ENCODE data around the gene ACAP1. TPM values are rescaled to one million over a fixed set of nuclear protein-coding genes. Genes with fewer than 3 reads are reported as not detected.
A peak's percentile ranks its signal among the peaks of the same experiment; 100 is the strongest.

ACAP1 gene
- total RNA-seq, 1 experiment from 2014 or later, result 1.6 TPM

DNA sequence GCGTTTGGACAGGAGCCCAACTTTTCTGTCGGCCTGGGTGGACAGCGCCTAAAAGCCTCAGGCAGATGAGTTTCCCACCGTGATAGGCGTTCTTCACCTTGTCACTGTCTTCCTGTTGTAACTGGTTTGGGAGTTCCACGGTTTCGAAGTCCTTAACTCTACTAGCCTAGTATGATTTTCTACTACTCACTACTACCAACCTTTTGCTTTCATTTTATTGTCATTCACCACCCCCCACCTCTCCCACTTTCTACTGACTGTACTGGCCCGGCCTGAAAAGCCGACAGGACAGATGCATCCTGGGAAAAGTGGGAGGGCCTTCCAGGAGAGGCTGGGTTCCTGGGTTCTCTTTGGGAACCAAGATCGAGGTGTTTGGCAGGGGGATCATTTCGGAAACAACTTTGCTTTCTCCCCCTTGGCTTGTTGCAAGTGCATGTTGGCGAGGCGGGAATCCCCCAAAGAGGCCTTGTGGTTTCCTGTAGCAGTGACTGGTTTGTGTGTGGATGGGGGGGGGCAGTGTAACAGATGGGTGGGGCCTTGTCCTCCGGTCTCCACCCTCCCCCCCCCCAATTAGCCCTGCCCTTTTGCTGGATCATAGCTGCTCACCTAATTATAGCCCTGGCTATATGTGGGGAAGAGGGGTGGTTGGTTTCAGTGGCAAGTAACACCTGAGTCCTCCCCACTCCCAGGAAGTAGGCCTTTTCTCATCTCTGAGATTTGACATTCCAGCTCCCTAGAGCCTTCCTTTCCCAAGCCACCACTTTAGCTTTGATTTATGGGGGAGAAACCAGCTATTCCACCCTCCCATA lies 27.5 kb upstream of the ACAP1 start:
- Mint-ChIP-seq H3K27me3 (ENCODE audit: insufficient read depth, unreplicated experiment) (no peaks in the 10 kb centered on the region), H3K27ac (ENCODE audit: unreplicated experiment) (peak overlapping the region; percentile 93), H3K4me3 (ENCODE audit: unreplicated experiment) (peak overlapping the region; percentile 93), H3K9me3 (ENCODE audit: unreplicated experiment) (no peaks in the 10 kb centered on the region), H3K4me1 (ENCODE audit: low read depth, unreplicated experiment) (peaks cover 10% of the 10 kb centered on the region), H3K36me3 (ENCODE audit: insufficient read depth, unreplicated experiment) (peaks cover 68% of the 10 kb centered on the region)
- intact Hi-C loops (cut with micrococcal nuclease; ENCODE audit: unreplicated experiment), result loop anchor here (5.0 kb wide), 1 partner anchor 173 kb away; the partner anchor contains the start of genes POLR2A and SLC35G6
- peak; percentile 72 for DNase-seq
- POLR2A ChIA-PET, result interaction anchor here (0.6 kb wide), 2 partner anchors 40 to 74 kb away, joined by 5 read pairs; no protein-coding TSS in a partner anchor
- no peaks in the 10 kb centered on the region for H3K9me3 ChIP-seq
- no TSS peak for BruUV-seq (replicated peaks)
- H3K36me3 ChIP-seq (ENCODE audit: control insufficient read depth, insufficient read depth, low read length), result peaks cover 5% of the 10 kb centered on the region
- TF ChIP-seq, protein P1, sequence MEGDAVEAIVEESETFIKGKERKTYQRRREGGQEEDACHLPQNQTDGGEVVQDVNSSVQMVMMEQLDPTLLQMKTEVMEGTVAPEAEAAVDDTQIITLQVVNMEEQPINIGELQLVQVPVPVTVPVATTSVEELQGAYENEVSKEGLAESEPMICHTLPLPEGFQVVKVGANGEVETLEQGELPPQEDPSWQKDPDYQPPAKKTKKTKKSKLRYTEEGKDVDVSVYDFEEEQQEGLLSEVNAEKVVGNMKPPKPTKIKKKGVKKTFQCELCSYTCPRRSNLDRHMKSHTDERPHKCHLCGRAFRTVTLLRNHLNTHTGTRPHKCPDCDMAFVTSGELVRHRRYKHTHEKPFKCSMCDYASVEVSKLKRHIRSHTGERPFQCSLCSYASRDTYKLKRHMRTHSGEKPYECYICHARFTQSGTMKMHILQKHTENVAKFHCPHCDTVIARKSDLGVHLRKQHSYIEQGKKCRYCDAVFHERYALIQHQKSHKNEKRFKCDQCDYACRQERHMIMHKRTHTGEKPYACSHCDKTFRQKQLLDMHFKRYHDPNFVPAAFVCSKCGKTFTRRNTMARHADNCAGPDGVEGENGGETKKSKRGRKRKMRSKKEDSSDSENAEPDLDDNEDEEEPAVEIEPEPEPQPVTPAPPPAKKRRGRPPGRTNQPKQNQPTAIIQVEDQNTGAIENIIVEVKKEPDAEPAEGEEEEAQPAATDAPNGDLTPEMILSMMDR (IDR thresholded peaks at IDR 0.05; ENCODE audit: insufficient read depth in 1 of 2, low read depth in 1 of 2, low read length in 1 of 2, severe bottlenecking in 1 of 2, unreplicated experiment in 1 of 2), result no peak
- CTCF ChIA-PET, result no interaction called here
- H3K27me3 ChIP-seq (replicated peaks; ENCODE audit: control insufficient read depth, insufficient read depth, low read length), result no peaks in the 10 kb centered on the region
- peaks cover 2% of the 10 kb centered on the region; the same call in 1 of the 2 replicates for H3K4me1 ChIP-seq
- H3K4me3 ChIP-seq (ENCODE audit: low read depth, low read length), result peak overlapping the region; percentile 71

DNA sequence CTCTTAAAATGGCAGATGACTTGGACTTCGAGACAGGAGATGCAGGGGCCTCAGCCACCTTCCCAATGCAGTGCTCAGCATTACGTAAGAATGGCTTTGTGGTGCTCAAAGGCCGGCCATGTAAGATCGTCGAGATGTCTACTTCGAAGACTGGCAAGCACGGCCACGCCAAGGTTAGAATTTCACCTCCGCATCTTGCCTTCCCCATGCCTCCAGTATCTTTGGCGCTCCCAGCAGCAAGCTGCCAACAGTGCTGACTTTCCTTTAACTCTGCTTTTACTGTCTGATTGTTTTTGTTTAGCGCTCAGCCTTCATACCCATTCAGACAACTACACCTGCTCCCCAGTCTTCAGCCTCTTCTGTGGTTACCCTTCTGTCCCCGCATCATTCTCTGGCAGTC lies 26.7 kb upstream of the ACAP1 start:
- H3K4me1 ChIP-seq, result peaks cover 4% of the 10 kb centered on the region; the same call in 1 of the 2 replicates
- H3K9me3 ChIP-seq, result no peaks in the 10 kb centered on the region
- Mint-ChIP-seq H3K4me1 (ENCODE audit: low read depth, unreplicated experiment) (peaks cover 15% of the 10 kb centered on the region), H3K27ac (ENCODE audit: unreplicated experiment) (peak overlapping the region; percentile 78), H3K36me3 (ENCODE audit: insufficient read depth, unreplicated experiment) (peaks cover 73% of the 10 kb centered on the region), H3K27me3 (ENCODE audit: insufficient read depth, unreplicated experiment) (no peaks in the 10 kb centered on the region), H3K4me3 (ENCODE audit: unreplicated experiment) (peak overlapping the region; percentile 93), H3K9me3 (ENCODE audit: unreplicated experiment) (no peaks in the 10 kb centered on the region)
- H3K4me3 ChIP-seq (ENCODE audit: low read depth, low read length), result no peak overlapping the region
- intact Hi-C loops (cut with micrococcal nuclease; ENCODE audit: unreplicated experiment), result loop anchor here (5.0 kb wide), 1 partner anchor 173 kb away; the partner anchor contains the start of genes POLR2A and SLC35G6
- POLR2A ChIA-PET, result interaction anchor here (0.6 kb wide), 2 partner anchors 39 to 75 kb away, joined by 5 read pairs; no protein-coding TSS in a partner anchor
- no peak for DNase-seq
- BruUV-seq (replicated peaks), result no TSS peak
- no peaks in the 10 kb centered on the region for H3K27me3 ChIP-seq (replicated peaks; ENCODE audit: control insufficient read depth, insufficient read depth, low read length)
- peaks cover 5% of the 10 kb centered on the region for H3K36me3 ChIP-seq (ENCODE audit: control insufficient read depth, insufficient read depth, low read length)
- TF ChIP-seq, protein P1 (IDR thresholded peaks at IDR 0.05; ENCODE audit: insufficient read depth in 1 of 2, low read depth in 1 of 2, low read length in 1 of 2, severe bottlenecking in 1 of 2, unreplicated experiment in 1 of 2), result no peak
- CTCF ChIA-PET, result interaction anchor here (0.5 kb wide), 1 partner anchor 70 kb away, joined by 3 read pairs; the partner anchor contains the start of gene PHF23

DNA sequence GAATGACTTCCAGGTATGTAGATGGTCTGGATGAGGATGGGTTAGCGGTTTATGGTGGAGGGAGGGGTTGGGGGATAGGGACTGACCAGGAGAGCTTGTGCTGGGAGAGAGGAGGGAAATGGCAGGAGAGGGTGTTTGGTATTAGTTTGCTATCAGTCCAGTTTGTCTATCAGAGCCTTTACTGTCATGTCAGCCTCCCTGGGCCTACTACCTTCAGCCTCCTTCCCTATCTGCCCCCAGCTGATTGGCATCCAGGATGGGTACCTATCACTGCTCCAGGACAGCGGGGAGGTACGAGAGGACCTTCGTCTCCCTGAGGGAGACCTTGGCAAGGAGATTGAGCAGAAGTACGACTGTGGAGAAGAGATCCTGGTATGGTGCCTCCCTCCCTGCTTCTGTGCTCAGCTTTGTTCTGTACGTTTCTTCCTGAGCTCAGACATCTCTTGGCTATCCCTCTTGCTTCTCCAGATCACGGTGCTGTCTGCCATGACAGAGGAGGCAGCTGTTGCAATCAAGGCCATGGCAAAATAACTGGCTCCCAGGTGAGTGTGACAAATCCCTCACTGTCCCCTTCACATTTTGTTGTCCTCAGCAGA lies 25.1 kb upstream of the ACAP1 start:
- Histone ChIP-seq H3K36me3 (ENCODE audit: control insufficient read depth, insufficient read depth, low read length) (peaks cover 5% of the 10 kb centered on the region), H3K27me3 (replicated peaks; ENCODE audit: control insufficient read depth, insufficient read depth, low read length) (no peaks in the 10 kb centered on the region), H3K4me1 (peaks cover 4% of the 10 kb centered on the region; the same call in 1 of the 2 replicates), H3K4me3 (ENCODE audit: low read depth, low read length) (no peak overlapping the region), H3K9me3 (no peaks in the 10 kb centered on the region)
- DNase-seq, result no peak
- no peaks in the 10 kb centered on the region for H3K27me3 Mint-ChIP-seq (ENCODE audit: insufficient read depth, unreplicated experiment)
- TF ChIP-seq, protein P1 (IDR thresholded peaks at IDR 0.05; ENCODE audit: insufficient read depth in 1 of 2, low read depth in 1 of 2, low read length in 1 of 2, severe bottlenecking in 1 of 2, unreplicated experiment in 1 of 2), result no peak
- peaks cover 18% of the 10 kb centered on the region for H3K4me1 Mint-ChIP-seq (ENCODE audit: low read depth, unreplicated experiment)
- no peaks in the 10 kb centered on the region for H3K9me3 Mint-ChIP-seq (ENCODE audit: unreplicated experiment)
- no peak overlapping the region for H3K4me3 Mint-ChIP-seq (ENCODE audit: unreplicated experiment)
- peak overlapping the region; percentile 78 for H3K27ac Mint-ChIP-seq (ENCODE audit: unreplicated experiment)
- intact Hi-C loops (cut with micrococcal nuclease; ENCODE audit: unreplicated experiment), result no loop called here
- POLR2A ChIA-PET, result no interaction called here
- TSS peak; percentile 40 for BruUV-seq (replicated peaks)
- H3K36me3 Mint-ChIP-seq (ENCODE audit: insufficient read depth, unreplicated experiment), result peaks cover 82% of the 10 kb centered on the region
- CTCF ChIA-PET, result no interaction called here

All from Caco-2 (cell line).